ENCODE data around the gene RBM44. TPM values are rescaled to one million over a fixed set of nuclear protein-coding genes. Genes with fewer than 3 reads are reported as not detected.

Gene RBM44
- total RNA-seq, 4 donors from 2014 or later: 0.93 to 2.2 (median 1.1) TPM

GRCh38 chr2:237819231-237819630, 20.7 kb downstream of the RBM44 start:
- Histone ChIP-seq H3K9me3 (no peaks in the 10 kb centered on the region), H3K27ac (no peak overlapping the region), H3K27me3 (no peaks in the 10 kb centered on the region), H3K4me1 (peaks cover 3% of the 10 kb centered on the region), H3K36me3 (no peaks in the 10 kb centered on the region), H3K4me3 (no peak overlapping the region)
- WGBS: 49% methylated on average over 2 of the region's 2 CpGs
- DNase-seq (ENCODE audit: low spot score in 2 of 2): no peak
- TF ChIP-seq POLR2AphosphoS5 (IDR thresholded peaks at IDR 0.05) (no peak), CTCF (IDR thresholded peaks at IDR 0.05) (no peak), POLR2A (IDR thresholded peaks at IDR 0.05) (no peak), EP300 (IDR thresholded peaks at IDR 0.05) (no peak)

- Histone ChIP-seq H3K27ac (no peak overlapping the region), H3K4me1 (peaks cover 3% of the 10 kb centered on the region), H3K4me3 (no peak overlapping the region), H3K9me3 (no peaks in the 10 kb centered on the region), H3K27me3 (no peaks in the 10 kb centered on the region), H3K36me3 (no peaks in the 10 kb centered on the region)
- 60% methylated on average over 2 of the region's 2 CpGs for WGBS
- no peak for TF ChIP-seq CTCF (IDR thresholded peaks at IDR 0.05)
- TF ChIP-seq EP300 (IDR thresholded peaks at IDR 0.05): no peak
- TF ChIP-seq POLR2AphosphoS5 (IDR thresholded peaks at IDR 0.05): no peak
- no peak for TF ChIP-seq POLR2A (IDR thresholded peaks at IDR 0.05)
- DNase-seq (ENCODE audit: low spot score in 2 of 2): no peak
Observed at GRCh38 chr2:237820421-237820820, 21.8 kb downstream of the RBM44 start.

- TF ChIP-seq POLR2A (IDR thresholded peaks at IDR 0.05) (no peak), EP300 (IDR thresholded peaks at IDR 0.05) (no peak), CTCF (IDR thresholded peaks at IDR 0.05) (no peak), POLR2AphosphoS5 (IDR thresholded peaks at IDR 0.05) (no peak)
- no peak for DNase-seq (ENCODE audit: low spot score in 2 of 2)
- 62% methylated on average over 2 of the region's 2 CpGs for WGBS
- Histone ChIP-seq H3K27me3 (no peaks in the 10 kb centered on the region), H3K4me3 (no peak overlapping the region), H3K36me3 (no peaks in the 10 kb centered on the region), H3K9me3 (no peaks in the 10 kb centered on the region), H3K27ac (no peak overlapping the region), H3K4me1 (peaks cover 3% of the 10 kb centered on the region)
Observed at GRCh38 chr2:237823544-237823943, 25.0 kb downstream of the RBM44 start.

GRCh38 chr2:237824085-237824484, 25.5 kb downstream of the RBM44 start:
- no peaks in the 10 kb centered on the region for H3K27me3 ChIP-seq
- H3K4me1 ChIP-seq: peaks cover 3% of the 10 kb centered on the region
- DNase-seq (ENCODE audit: low spot score in 2 of 2): no peak
- H3K9me3 ChIP-seq: no peaks in the 10 kb centered on the region
- H3K27ac ChIP-seq: no peak overlapping the region
- H3K4me3 ChIP-seq: no peak overlapping the region
- no peaks in the 10 kb centered on the region for H3K36me3 ChIP-seq
- TF ChIP-seq POLR2A (IDR thresholded peaks at IDR 0.05) (no peak), EP300 (IDR thresholded peaks at IDR 0.05) (no peak), CTCF (IDR thresholded peaks at IDR 0.05) (no peak), POLR2AphosphoS5 (IDR thresholded peaks at IDR 0.05) (no peak)
- WGBS: 67% methylated on average over 6 of the region's 6 CpGs

GRCh38 chr2:237827421-237827987, 28.9 kb downstream of the RBM44 start:
- H3K27me3 ChIP-seq: no peaks in the 10 kb centered on the region
- WGBS: 93% methylated on average over 3 of the region's 3 CpGs
- H3K36me3 ChIP-seq: no peaks in the 10 kb centered on the region
- TF ChIP-seq POLR2AphosphoS5 (IDR thresholded peaks at IDR 0.05): no peak
- TF ChIP-seq CTCF (IDR thresholded peaks at IDR 0.05): no peak
- DNase-seq (ENCODE audit: low spot score in 2 of 2): no peak
- H3K27ac ChIP-seq: no peak overlapping the region
- H3K4me1 ChIP-seq: no peaks in the 10 kb centered on the region
- no peak overlapping the region for H3K4me3 ChIP-seq
- H3K9me3 ChIP-seq: no peaks in the 10 kb centered on the region
